Activated CD4-positive, alpha-beta T cell treated with anti-CD3 and anti-CD28 coated beads for 24 hours (primary cell): ENCODE measurements around the gene TOP1.

Source experiments
- DNase-seq, 2 donors: peaks; one replicate each; pipeline ENCODE4 v3.0.0-alpha.2; 2020; ENCODE audit warnings: low read depth in 2 of 2

Gene TOP1

DNA sequence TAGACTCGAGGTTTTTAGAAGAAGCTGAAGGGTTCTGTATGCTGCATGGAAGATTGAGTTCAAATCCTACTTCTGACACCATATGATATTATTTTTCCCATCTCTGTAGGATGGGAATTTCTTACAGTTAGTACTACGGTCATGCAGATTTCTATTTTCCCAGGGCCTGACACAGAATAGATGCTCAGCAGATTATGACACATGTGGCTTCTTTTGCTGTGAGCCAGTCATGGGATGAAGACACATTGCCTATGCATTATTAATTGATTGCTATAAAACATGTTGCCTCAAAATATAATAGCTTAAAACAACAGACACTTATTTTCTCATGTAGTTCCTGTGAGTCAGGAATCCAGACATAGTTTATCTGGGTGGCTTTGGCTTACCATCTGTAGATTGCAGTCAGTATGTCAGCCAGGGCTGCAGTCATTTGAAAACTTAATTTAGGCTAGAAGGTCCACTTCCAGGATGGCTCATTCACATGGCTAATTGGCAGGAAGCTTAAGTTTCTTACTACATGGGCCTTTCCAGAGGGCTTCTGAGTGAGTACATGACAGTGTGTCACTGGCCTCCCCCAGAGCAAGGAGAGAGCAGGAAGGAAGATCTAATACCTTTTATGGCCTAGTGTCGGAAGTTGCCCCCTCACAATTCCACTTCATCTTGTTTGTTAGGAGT, 29.5 kb downstream of the TOP1 start:
- no peak for DNase-seq

GRCh38 chr20:41058674-41059635, 30.3 kb downstream of the TOP1 start:
- DNase-seq, result no peak

DNA sequence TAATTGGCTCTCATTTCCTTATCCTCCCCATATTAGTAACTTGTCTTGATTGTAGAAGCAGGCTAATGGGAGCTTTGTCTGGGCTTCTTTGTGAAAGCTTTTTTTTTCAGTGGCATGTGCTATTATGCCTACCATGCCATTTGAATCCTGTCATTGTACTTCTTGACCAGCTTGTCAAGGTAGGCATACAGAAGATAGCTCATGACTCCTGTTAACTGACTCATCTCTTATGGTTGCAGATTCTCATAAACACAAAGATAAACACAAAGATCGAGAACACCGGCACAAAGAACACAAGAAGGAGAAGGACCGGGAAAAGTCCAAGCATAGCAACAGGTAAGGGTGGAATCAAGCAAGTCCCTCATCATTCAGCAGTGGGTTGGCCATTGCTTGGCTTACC, 32.5 kb downstream of the TOP1 start:
- no peak for DNase-seq

- DNase-seq, result no peak
Measured at GRCh38 chr20:41063442-41063841, 34.8 kb downstream of the TOP1 start.

DNA sequence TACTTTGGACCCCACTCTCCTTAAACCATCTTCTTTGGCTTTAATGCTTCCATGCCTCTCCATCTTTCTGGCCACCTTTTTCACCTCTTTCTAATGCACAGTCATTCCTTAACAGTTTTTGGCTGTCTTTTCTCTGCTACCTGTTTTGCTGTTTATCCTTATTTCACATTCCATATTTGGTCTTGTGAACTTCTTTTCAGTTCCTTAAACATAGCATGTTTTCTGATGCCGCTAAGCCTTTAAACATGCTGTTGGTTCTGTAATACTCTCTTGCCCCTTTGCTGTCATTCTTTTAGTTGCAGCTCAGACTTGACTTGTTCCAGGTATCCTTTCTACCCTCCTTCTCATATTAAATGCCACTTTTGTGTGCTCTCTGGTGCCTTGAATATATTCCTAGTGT, 35.8 kb downstream of the TOP1 start:
- DNase-seq, result no peak

DNA sequence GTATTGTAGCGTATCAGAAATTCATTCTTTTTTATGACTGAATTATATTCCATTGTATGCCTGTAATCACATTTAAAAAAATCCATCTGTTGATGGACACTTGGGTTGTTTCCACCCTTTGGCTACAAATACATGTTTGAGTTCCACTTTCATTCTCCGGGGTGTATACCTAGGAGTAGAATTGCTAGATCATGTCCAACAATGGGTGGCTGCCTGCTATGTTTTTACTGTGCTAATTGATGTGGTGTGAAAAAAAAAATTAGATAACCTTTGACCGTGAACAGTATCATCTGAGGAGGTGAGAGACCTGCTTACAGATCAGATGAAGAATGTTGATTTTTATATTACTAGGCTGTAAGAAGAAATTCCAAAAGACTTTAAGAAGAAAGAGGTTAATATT, 37.1 kb downstream of the TOP1 start:
- no peak for DNase-seq

DNA sequence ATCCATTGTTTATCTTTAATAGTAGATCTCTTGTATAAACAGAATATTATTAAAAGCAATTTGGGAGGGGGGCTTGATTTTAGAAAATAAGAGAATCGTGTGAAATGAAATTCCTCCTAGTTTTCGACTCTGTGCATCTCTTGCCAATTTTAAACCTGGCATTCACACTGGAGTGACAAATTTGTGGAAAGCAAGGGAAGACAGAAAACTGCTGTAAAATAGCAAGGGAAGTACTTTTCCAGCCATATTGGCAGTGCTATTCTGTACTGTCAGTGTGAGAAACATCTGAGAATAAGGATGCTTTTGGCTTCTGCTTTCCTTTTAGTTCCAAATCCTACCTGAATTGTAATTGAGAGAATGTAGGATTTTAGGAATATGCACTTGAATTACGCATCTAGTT, 40.2 kb downstream of the TOP1 start:
- no peak for DNase-seq

- no peak for DNase-seq
Measured at GRCh38 chr20:41072190-41072863, 43.7 kb downstream of the TOP1 start.

- DNase-seq, result no peak
Measured at GRCh38 chr20:41072915-41073314, 44.3 kb downstream of the TOP1 start.

- no peak for DNase-seq
Measured at GRCh38 chr20:41074441-41074840, 45.8 kb downstream of the TOP1 start.

DNA sequence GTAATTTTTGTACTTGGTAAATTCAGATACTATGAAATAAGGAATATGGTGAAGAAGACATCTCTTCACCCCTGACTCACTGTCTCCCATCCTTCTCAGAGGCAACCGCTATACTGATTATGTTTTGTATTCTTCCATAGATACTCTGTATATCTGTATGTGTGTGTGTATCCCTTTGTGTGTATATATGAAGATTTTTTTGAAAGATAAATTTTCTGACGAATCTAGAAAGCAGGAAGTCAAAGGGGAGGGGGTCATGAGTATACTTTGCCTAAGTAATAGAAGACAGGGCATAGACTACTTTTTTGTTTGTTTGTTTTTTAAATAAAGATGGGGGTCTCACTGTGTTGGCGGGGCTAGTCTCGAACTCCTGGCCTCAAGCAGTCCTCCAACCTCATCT, 48.2 kb downstream of the TOP1 start:
- no peak for DNase-seq

DNA sequence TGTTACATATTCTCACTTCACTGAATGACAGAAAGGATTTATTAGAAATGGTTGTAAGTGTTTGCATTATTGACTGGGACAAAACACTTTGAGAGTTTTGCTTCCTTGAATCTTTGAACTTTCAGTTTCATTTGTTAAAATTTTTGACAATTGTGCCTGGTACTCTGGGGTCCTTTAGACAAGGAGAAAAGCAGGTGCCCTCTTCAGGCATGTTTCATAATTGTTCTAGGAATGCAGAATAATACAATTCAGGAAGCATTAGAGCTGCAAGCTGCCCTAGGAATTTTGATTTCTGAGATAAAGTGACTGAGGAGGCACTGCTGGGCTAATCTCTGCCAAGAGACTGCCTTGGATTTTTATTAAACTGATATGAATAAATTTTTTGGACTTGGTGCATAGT, 49.7 kb downstream of the TOP1 start:
- no peak for DNase-seq

- DNase-seq, result no peak
Measured at GRCh38 chr20:41079066-41079465, 50.4 kb downstream of the TOP1 start.

- DNase-seq, result no peak
Measured at GRCh38 chr20:41080866-41081265, 52.2 kb downstream of the TOP1 start.

- no peak for DNase-seq
Measured at GRCh38 chr20:41081276-41081814, 52.7 kb downstream of the TOP1 start.

- no peak for DNase-seq
Measured at GRCh38 chr20:41082306-41082705, 53.7 kb downstream of the TOP1 start.

DNA sequence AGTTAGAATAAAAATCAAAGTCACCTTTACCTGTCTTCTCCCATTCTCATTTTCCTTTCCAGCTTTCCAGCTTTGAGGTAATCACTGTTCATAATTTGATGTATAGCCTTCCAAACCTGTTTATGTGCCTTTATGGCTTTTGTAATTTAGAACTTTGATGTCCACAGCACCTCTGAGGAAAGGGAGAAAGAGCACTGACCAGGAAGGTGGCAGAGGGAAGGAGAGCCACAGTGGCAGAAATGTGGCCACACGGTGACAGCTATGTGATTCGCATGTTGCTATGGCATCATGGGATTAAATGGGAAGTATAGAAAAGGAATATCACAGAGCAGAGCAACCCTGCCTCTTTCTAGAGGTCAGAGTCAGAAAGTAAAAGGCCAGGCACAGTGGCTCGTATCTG, 57.0 kb downstream of the TOP1 start:
- DNase-seq, result no peak

DNA sequence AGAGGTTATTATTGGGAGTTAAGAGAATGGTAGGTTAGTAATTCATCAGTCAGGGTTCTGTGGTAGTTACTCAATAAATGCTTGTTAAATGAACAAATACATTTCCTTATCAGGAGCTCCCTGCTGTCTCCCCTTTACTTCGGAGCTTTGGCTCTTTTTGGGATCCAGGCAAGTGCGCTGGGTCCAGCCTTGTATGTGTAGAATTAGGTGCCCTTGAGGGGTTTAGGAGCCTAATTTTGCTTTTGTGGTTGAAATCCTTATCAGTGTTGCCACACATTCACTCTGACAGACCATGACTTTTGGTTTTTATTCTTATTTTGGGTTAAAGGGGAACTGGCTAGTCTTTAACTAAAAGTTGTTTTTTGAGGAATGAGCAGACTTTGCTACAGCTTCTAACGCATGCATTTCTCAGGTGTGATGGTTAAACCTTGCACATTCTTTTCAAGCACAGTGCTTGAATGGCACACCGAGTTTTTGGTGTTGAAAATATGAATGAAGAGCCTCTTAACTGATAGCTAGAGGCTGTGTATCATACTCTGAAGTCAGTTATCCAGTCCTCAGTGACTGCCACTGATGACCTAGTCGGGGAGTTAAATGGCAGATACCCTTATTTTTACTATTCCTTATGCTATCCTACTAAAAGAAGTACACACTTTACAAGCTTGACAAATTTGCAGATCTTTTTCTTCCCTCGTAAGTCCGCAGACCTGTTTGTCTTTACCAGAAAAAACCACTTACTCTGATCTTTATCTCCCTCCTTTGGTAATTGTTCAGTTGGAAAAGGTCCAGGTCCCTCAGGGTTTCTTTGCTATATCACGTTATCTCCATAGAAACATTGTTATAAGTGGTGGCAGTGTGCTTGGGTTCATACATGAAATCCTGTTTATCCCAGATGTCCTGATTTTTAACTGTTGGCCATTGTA, 58.0 kb downstream of the TOP1 start:
- DNase-seq, result no peak

- no peak for DNase-seq
Measured at GRCh38 chr20:41087325-41087685, 58.7 kb downstream of the TOP1 start.

DNA sequence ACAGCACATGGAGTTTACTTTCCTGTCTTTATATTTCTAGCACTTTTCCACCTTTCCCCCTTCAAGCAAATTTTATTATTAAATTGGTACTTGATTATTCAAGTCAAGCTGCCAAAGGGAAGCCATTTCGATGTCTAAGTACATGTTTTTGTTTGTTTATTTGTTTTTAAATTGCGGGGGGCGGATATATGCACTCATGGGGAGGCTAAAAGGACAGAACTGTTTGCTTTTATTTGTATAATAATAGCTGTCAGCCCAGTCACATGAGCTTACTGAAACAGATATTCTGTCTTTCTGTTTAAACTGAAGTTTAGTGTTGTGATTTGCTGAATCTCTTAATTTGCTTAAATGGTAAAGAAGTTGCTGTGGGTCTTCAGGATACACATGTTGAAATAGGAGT, 59.2 kb downstream of the TOP1 start:
- DNase-seq, result no peak

GRCh38 chr20:41089555-41089954, 60.9 kb downstream of the TOP1 start:
- DNase-seq, result no peak
